HEK293 (cell line): ENCODE data around the gene TM7SF3.

Experiments
- GLIS1 ChIP-seq: fragments of 450-650 bp; formaldehyde crosslinking; IDR thresholded peaks from 2 replicates; pipeline ENCODE4 v1.5.1; 2016; ENCODE audit warnings: missing biosample characterization, missing genetic modification characterization
- KLF10 ChIP-seq: fragments of 450-650 bp; IDR thresholded peaks from 2 replicates; pipeline ENCODE4 v1.5.1; 2018; ENCODE audit warnings: missing biosample characterization, mild to moderate bottlenecking, missing genetic modification characterization
- SALL2 ChIP-seq: fragments of 450-650 bp; formaldehyde crosslinking; IDR thresholded peaks from 2 replicates; pipeline ENCODE4 v1.5.0; 2017; ENCODE audit warnings: missing biosample characterization, mild to moderate bottlenecking, missing genetic modification characterization, borderline replicate concordance
- SP2 ChIP-seq: fragments of 450-650 bp; formaldehyde crosslinking; IDR thresholded peaks from 2 replicates; pipeline ENCODE4 v1.5.1; 2016; ENCODE audit warnings: missing biosample characterization, missing genetic modification characterization
- YY2 ChIP-seq: fragments of 450-650 bp; formaldehyde crosslinking; IDR thresholded peaks from 2 replicates; pipeline ENCODE4 v1.5.1; 2016; ENCODE audit warnings: missing biosample characterization, missing genetic modification characterization
- ZBTB1 ChIP-seq: fragments of 450-650 bp; formaldehyde crosslinking; IDR thresholded peaks from 2 replicates; pipeline ENCODE4 v1.5.1; 2016; ENCODE audit warnings: missing biosample characterization, missing genetic modification characterization
- ZBTB6 ChIP-seq: fragments of 450-650 bp; formaldehyde crosslinking; IDR thresholded peaks from 2 replicates; pipeline ENCODE4 v1.5.1; 2017; ENCODE audit warnings: missing biosample characterization, missing genetic modification characterization
- ZNF155 ChIP-seq: fragments of 450-650 bp; formaldehyde crosslinking; IDR thresholded peaks from 2 replicates; pipeline ENCODE4 v1.5.1; 2016; ENCODE audit warnings: missing biosample characterization, missing genetic modification characterization
- ZNF221 ChIP-seq: fragments of 450-650 bp; formaldehyde crosslinking; IDR thresholded peaks from 2 replicates; pipeline ENCODE4 v1.5.1; 2017; ENCODE audit warnings: missing biosample characterization, missing genetic modification characterization, borderline replicate concordance
- ZNF223 ChIP-seq: fragments of 450-650 bp; formaldehyde crosslinking; IDR thresholded peaks from 2 replicates; pipeline ENCODE4 v1.5.1; 2016; ENCODE audit warnings: missing biosample characterization, missing genetic modification characterization
- ZNF23 ChIP-seq: fragments of 450-650 bp; formaldehyde crosslinking; IDR thresholded peaks from 2 replicates; pipeline ENCODE4 v1.5.1; 2016; ENCODE audit warnings: missing biosample characterization, missing genetic modification characterization, borderline replicate concordance
- ZNF341 ChIP-seq: fragments of 450-650 bp; formaldehyde crosslinking; IDR thresholded peaks from 2 replicates; pipeline ENCODE4; 2016; ENCODE audit warnings: low read depth, missing biosample characterization, missing genetic modification characterization
- ZNF366 ChIP-seq: fragments of 450-650 bp; formaldehyde crosslinking; conservative IDR thresholded peaks from 2 replicates; pipeline ENCODE4 v1.5.1; 2016; ENCODE audit warnings: missing biosample characterization, missing genetic modification characterization
- ZNF398 ChIP-seq: fragments of 450-650 bp; formaldehyde crosslinking; IDR thresholded peaks from 2 replicates; pipeline ENCODE4 v1.5.1; 2017; ENCODE audit warnings: missing biosample characterization, missing genetic modification characterization
- ZNF513 ChIP-seq: fragments of 450-650 bp; IDR thresholded peaks from 2 replicates; pipeline ENCODE4 v1.5.1; 2018; ENCODE audit warnings: missing biosample characterization, missing genetic modification characterization
- ZNF514 ChIP-seq: fragments of 450-650 bp; formaldehyde crosslinking; IDR thresholded peaks from 2 replicates; pipeline ENCODE4 v1.5.1; 2016; ENCODE audit warnings: missing biosample characterization, missing genetic modification characterization
- ZNF585B ChIP-seq: fragments of 450-650 bp; formaldehyde crosslinking; IDR thresholded peaks from 2 replicates; pipeline ENCODE4 v1.5.1; 2016; ENCODE audit warnings: missing biosample characterization, missing genetic modification characterization
- ZNF645 ChIP-seq: fragments of 450-650 bp; formaldehyde crosslinking; IDR thresholded peaks from 2 replicates; pipeline ENCODE4; 2016; ENCODE audit warnings: missing biosample characterization, missing genetic modification characterization
- ZNF658 ChIP-seq: fragments of 450-650 bp; formaldehyde crosslinking; IDR thresholded peaks from 2 replicates; pipeline ENCODE4; 2016; ENCODE audit warnings: missing biosample characterization, missing genetic modification characterization
- ZNF707 ChIP-seq: fragments of 450-650 bp; formaldehyde crosslinking; IDR thresholded peaks from 2 replicates; pipeline ENCODE4 v1.5.1; 2016; ENCODE audit warnings: missing biosample characterization, missing genetic modification characterization
- ZNF76 ChIP-seq: fragments of 450-650 bp; formaldehyde crosslinking; IDR thresholded peaks from 2 replicates; pipeline ENCODE4; 2016; ENCODE audit warnings: low read depth, missing biosample characterization, missing genetic modification characterization, borderline replicate concordance
- ZSCAN5A ChIP-seq: fragments of 450-650 bp; formaldehyde crosslinking; IDR thresholded peaks from 2 replicates; pipeline ENCODE4 v1.5.1; 2016; ENCODE audit warnings: missing biosample characterization, missing genetic modification characterization
- TF ChIP-seq, protein P1 (sequence below): fragments of 450-650 bp; formaldehyde crosslinking; IDR thresholded peaks from 2 replicates; pipeline ENCODE4 v1.5.1; 2016; ENCODE audit warnings: missing biosample characterization, missing genetic modification characterization
- TF ChIP-seq, protein P2 (sequence below): fragments of 450-650 bp; formaldehyde crosslinking; IDR thresholded peaks from 2 replicates; pipeline ENCODE4 v1.5.1; 2016; ENCODE audit warnings: missing biosample characterization, missing genetic modification characterization
- TF ChIP-seq, protein P3 (sequence below): fragments of 450-650 bp; formaldehyde crosslinking; IDR thresholded peaks from 2 replicates; pipeline ENCODE4 v1.5.1; 2016; ENCODE audit warnings: missing biosample characterization, missing genetic modification characterization

TM7SF3 gene

GRCh38 chr12:26937863-26938700 is 76.1 kb downstream of the TM7SF3 start, which contains the start of the genes FGFR1OP2 and INTS13 (continued):
- TF ChIP-seq ZNF585B (tag by site-specific recombination) (no peak), YY2 (tag by site-specific recombination) (peak; percentile 65), ZNF155 (tag by site-specific recombination) (no peak), ZNF221 (tag by site-specific recombination) (no peak), ZSCAN5A (tag by site-specific recombination) (no peak), ZNF514 (no peak), SALL2 (no peak), ZNF23 (tag by site-specific recombination) (no peak), ZNF223 (tag by site-specific recombination) (no peak), ZNF645 (tag by site-specific recombination) (no peak), ZNF366 (tag by site-specific recombination) (peak; percentile 91), ZNF398 (tag by site-specific recombination) (peak; percentile 21; the same call in 1 of the 2 replicates), SP2 (tag by site-specific recombination) (peak; percentile 90), ZNF513 (no peak), ZBTB6 (tag by site-specific recombination) (no peak), GLIS1 (tag by site-specific recombination) (no peak), ZNF341 (tag by site-specific recombination) (peak; percentile 70), ZNF707 (no peak), ZBTB1 (tag by site-specific recombination) (no peak), ZNF658 (tag by site-specific recombination) (no peak), KLF10 (tag by site-specific recombination) (0 out of 2 replicates have a peak, but pooled peaks have one; percentile 15), ZNF76 (peak; percentile 14; the same call in 1 of the 2 replicates)
- TF ChIP-seq, protein P1, sequence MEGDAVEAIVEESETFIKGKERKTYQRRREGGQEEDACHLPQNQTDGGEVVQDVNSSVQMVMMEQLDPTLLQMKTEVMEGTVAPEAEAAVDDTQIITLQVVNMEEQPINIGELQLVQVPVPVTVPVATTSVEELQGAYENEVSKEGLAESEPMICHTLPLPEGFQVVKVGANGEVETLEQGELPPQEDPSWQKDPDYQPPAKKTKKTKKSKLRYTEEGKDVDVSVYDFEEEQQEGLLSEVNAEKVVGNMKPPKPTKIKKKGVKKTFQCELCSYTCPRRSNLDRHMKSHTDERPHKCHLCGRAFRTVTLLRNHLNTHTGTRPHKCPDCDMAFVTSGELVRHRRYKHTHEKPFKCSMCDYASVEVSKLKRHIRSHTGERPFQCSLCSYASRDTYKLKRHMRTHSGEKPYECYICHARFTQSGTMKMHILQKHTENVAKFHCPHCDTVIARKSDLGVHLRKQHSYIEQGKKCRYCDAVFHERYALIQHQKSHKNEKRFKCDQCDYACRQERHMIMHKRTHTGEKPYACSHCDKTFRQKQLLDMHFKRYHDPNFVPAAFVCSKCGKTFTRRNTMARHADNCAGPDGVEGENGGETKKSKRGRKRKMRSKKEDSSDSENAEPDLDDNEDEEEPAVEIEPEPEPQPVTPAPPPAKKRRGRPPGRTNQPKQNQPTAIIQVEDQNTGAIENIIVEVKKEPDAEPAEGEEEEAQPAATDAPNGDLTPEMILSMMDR (tag by site-specific recombination): no peak
- TF ChIP-seq, protein P2, sequence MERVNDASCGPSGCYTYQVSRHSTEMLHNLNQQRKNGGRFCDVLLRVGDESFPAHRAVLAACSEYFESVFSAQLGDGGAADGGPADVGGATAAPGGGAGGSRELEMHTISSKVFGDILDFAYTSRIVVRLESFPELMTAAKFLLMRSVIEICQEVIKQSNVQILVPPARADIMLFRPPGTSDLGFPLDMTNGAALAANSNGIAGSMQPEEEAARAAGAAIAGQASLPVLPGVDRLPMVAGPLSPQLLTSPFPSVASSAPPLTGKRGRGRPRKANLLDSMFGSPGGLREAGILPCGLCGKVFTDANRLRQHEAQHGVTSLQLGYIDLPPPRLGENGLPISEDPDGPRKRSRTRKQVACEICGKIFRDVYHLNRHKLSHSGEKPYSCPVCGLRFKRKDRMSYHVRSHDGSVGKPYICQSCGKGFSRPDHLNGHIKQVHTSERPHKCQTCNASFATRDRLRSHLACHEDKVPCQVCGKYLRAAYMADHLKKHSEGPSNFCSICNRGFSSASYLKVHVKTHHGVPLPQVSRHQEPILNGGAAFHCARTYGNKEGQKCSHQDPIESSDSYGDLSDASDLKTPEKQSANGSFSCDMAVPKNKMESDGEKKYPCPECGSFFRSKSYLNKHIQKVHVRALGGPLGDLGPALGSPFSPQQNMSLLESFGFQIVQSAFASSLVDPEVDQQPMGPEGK (tag by site-specific recombination): peak; percentile 86
- TF ChIP-seq, protein P3, sequence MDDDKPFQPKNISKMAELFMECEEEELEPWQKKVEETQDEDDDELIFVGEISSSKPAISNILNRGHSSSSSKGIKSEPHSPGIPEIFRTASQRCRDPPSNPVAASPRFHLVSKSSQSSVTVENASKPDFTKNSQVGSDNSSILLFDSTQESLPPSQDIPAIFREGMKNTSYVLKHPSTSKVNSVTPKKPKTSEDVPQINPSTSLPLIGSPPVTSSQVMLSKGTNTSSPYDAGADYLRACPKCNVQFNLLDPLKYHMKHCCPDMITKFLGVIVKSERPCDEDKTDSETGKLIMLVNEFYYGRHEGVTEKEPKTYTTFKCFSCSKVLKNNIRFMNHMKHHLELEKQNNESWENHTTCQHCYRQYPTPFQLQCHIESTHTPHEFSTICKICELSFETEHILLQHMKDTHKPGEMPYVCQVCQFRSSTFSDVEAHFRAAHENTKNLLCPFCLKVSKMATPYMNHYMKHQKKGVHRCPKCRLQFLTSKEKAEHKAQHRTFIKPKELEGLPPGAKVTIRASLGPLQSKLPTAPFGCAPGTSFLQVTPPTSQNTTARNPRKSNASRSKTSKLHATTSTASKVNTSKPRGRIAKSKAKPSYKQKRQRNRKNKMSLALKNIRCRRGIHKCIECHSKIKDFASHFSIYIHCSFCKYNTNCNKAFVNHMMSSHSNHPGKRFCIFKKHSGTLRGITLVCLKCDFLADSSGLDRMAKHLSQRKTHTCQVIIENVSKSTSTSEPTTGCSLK: no peak
